ENCODE results near the gene IGFBP6. TPM values are rescaled to one million over a fixed set of nuclear protein-coding genes. Genes with fewer than 3 reads are reported as not detected.

The IGFBP6 gene
- total and polyA plus RNA-seq, 2 donors (not counting 1 experiment from before 2014, with no cell fraction given): 0.30 TPM; not detected in 1

- H3K27me3 ChIP-seq (replicated peaks in 1 of 4; ENCODE audit: control extremely low read depth in 1 of 4, control insufficient read depth in 3 of 4, insufficient read depth in 4 of 4, low read length in 3 of 4): peaks cover 0 to 3% (median 0%) of the 10 kb centered on the region in 4 experiments
- POLR2A ChIA-PET: interaction anchor here (0.7 kb wide), 1 partner anchor 18 kb away, joined by 4 read pairs; no protein-coding TSS in a partner anchor
- no peaks in the 10 kb centered on the region for H3K27me3 Mint-ChIP-seq
- H3K36me3 ChIP-seq (replicated peaks in 1 of 2; ENCODE audit: control extremely low read depth in 1 of 2, control insufficient read depth in 1 of 2, extremely low read depth in 1 of 2, insufficient read depth in 2 of 2, low read length in 1 of 2): peaks cover 0 to 40% of the 10 kb centered on the region in 2 experiments
- no peak overlapping the region for H2AFZ ChIP-seq (ENCODE audit: insufficient read depth, low read depth, low read length, poor library complexity, severe bottlenecking)
- H3K27ac Mint-ChIP-seq: no peak overlapping the region
- no peak overlapping the region for H3K27ac ChIP-seq (ENCODE audit: low read length in 2 of 2)
- peaks cover 0 to 3% (median 0%) of the 10 kb centered on the region in 3 donors for H3K9me3 ChIP-seq (ENCODE audit: control extremely low read depth in 1 of 3, control insufficient read depth in 2 of 3, insufficient read depth in 1 of 3, low read length in 2 of 3)
- intact Hi-C loops (cut with micrococcal nuclease): no loop called here
- H4K20me1 ChIP-seq (ENCODE audit: control insufficient read depth, insufficient read depth, low read length, poor library complexity, severe bottlenecking): peaks cover 20% of the 10 kb centered on the region
- no peaks in the 10 kb centered on the region for H3K79me2 ChIP-seq (ENCODE audit: control insufficient read depth, insufficient read depth, low read length)
- H3K4me1 ChIP-seq (ENCODE audit: control insufficient read depth in 2 of 2, insufficient read depth in 2 of 2, low read length in 2 of 2): no peaks in the 10 kb centered on the region
- H3K9me3 Mint-ChIP-seq (ENCODE audit: insufficient read depth): no peaks in the 10 kb centered on the region
- ATAC-seq (ENCODE audit: low read depth) (no peak), DNase-seq (no peak)
- no peak overlapping the region for H3K9ac ChIP-seq (ENCODE audit: low read length)
- CTCF ChIA-PET: interaction anchor here (0.8 to 14.1 kb wide), 10 partner anchors 8 to 281 kb away, joined by 3 to 344 read pairs (median 17); partner anchors contain the start of genes AAAS, IGFBP6, SOAT2 and SPRYD3
- H3K4me3 ChIP-seq (ENCODE audit: control extremely low read depth in 1 of 5, extremely low read depth in 1 of 5, insufficient read depth in 1 of 5, low read depth in 2 of 5, low read length in 4 of 5): no peak overlapping the region
- H3K4me1 Mint-ChIP-seq: peaks cover 4% of the 10 kb centered on the region
- TF ChIP-seq EZH2 (IDR thresholded peaks at IDR 0.05; ENCODE audit: borderline replicate concordance, insufficient read depth, low read depth, low read length, poor library complexity, severe bottlenecking): no peak
- no peak for TF ChIP-seq CTCF (IDR thresholded peaks at IDR 0.05)
- 84% methylated on average over 11 of the region's 13 CpGs for WGBS (ENCODE audit: insufficient coverage)
- H3K4me2 ChIP-seq (replicated peaks; ENCODE audit: low read depth, low read length, poor library complexity, severe bottlenecking): no peak overlapping the region
- H3K4me3 Mint-ChIP-seq: no peak overlapping the region
Observed at GRCh38 chr12:53063708-53064612, 33.5 kb upstream of the IGFBP6 start.

Measured in B cell (primary cell).